Measurements from ENCODE around the gene SMPD1.

Gene SMPD1

GRCh38 chr11:6389905-6390717, at the start of gene SMPD1:
TSS of gene SMPD1 (plus strand) at chr11:6390474. CDS start at chr11:6390599, 125 bp downstream.
- DNase-seq, result peak; percentile 81 to 95 (median 88)

DNA sequence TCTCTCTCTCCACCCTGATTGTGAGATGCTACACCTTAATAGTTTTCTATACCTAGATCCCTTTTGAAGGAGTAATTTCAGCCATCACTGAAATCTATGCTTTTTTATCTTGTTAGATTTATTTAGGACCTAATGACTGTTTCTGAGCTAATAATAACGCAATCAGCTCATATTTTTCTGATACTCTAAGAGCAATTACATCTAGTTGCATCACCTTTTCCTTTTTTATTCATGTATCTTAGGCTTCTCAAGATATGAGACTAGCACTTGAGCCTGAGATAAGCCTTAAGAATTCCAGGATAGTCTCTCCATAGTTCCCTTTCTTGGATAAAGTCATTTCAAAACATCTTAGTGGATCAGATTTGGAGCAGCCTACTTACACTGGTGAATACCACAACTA, 44.9 kb upstream of the SMPD1 start:
- DNase-seq, result no peak

DNA sequence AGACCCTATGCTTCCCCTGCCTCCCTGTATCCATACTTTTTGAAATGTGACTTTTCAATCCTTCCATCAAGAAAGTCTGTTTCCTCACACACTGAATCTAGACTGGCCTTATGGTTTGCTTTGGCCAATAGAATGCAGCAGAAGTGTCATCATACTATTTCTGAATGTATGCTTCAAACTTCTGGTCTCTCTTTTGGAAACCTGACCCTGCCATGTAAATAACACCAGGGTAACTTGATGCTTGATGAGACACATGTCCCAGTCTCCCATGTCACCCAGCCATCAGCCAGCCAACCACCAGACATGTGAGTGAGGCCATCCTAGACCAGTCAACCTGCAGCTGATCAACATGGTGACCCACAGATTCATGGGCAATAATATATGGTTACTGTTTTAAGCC, 40.2 kb upstream of the SMPD1 start:
- DNase-seq, result no peak

DNA sequence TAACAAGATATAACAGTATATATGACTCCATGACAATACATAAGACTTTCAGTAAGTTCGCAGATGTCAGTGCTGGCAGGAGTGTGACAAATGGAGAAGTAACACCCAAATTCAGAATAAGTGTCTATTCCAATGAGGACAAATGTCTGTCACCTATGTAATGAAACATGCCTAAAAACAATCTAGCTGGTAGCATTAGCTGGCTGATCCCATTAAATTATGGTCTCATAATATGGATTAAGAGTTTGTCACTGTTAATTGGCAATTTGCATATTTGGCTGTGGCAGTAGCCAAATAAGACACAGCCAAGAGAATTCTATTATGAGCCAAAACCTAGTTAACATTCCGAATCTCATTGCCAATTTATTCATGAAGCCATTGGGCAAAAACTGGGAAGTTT, 39.8 kb upstream of the SMPD1 start:
- no peak for DNase-seq

- no peak for DNase-seq
These were observed 38.4 kb upstream of the SMPD1 start for GRCh38 chr11:6351782-6352382.

DNA sequence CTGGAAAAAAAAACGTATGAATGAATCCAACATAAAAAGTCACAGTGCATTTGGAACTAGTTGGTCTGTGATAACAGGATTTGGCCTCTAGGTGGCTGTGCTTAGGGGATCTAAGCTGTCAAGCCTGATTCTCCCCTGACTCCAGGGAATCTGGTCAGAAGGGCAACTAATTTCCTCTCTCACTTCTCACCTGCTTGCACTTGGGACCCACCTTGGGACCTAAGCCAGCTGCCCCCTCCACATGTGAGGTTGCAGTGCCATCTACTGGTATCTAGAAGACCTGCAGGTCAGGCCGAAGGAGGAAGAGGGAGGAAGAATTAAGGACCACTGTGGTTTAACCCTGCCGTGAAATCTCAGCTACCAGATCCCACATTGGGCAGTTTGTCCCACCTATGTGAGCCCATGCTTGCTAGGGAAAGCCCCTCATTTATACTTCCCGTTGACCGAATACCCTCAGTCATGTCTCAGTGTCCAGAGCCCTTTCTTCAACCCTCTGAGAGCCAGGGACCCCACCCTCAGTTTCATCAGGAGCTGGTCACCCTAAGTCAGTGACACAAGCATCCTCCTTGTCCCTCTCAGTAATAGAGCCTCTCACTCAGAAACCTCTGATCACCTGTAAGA, 36.8 kb upstream of the SMPD1 start:
- DNase-seq, result peak in 3 of 4 experiments; percentile 7 to 9 (median 8)

DNA sequence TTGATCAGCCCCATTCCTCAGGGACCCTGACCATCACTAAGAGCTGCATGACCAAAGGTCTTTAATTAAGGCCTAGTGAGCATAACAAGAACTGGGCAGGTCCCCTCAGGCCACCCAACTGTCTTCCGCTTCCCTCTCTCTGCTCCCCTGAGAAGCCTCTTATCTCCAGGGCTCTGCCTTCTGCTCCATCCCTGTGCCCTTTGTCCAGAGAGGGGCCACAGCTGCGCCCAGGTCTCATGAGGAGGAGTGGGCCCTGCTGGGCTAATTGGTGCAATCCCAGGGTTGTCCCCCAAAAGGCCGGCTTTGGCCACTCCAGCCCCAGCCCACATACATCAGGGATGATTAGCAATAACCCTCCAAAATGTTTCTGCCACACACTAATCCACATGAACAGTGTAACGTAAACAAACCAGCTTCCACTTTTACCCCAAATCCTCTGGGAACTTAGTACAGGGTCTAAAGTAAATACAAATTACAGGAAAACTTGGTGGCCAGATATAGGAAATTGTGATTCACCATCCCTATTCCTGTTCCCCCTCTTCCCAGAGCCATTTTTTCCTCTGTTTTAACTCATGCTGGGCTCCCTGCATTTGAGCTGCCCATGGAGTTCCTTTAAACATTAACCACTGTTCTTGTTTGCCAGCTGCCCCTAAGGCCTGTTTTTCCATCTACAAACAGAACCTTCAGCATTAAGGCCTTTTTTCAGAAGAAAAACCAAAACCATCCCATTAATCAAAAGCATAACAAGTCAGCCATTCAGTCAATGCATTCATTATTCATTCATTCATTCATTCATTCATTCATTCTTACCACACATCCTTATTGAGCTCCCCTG, 35.4 kb upstream of the SMPD1 start:
- DNase-seq, result no peak

GRCh38 chr11:6356503-6357055, 33.7 kb upstream of the SMPD1 start:
- DNase-seq, result no peak

DNA sequence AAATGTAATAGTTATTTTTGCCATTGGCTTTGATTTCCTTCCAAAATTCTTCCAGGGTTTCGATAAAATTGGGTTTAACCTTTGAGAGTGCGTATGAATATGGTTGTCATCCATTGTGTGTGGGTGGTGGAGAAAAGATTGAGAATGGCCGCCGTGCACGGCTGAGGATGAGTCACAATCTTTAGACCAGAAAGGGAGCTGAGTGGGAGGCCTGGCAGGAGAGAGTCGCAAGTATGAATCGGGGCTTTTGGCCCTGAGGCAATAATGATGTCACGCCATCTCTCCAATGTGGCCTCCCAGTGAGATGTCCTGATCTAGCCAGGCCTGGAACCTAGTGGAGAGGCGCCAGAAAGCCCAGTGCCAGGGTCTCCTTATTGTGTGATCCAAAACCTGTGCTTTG, 33.1 kb upstream of the SMPD1 start:
- DNase-seq, result no peak

DNA sequence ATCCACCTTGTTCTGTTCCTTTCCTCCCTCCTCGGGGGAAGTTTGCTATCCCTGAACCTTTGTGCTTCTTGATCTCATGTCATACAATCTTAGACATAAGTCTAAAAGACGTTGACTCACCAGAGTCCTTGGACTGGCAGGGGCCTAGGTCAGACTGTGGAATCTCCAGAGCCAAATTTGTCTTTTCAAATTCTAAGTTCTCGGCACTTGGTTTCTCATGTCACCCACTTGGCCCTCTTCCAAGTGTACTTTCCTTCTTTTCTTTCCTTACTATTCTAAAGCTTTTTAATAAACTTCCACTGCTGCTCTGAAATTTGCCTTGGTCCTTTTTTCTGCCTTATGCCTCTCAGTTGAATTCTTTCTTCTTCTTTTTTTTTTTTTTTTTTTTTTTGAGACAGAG, 30.1 kb upstream of the SMPD1 start:
- DNase-seq, result no peak

DNA sequence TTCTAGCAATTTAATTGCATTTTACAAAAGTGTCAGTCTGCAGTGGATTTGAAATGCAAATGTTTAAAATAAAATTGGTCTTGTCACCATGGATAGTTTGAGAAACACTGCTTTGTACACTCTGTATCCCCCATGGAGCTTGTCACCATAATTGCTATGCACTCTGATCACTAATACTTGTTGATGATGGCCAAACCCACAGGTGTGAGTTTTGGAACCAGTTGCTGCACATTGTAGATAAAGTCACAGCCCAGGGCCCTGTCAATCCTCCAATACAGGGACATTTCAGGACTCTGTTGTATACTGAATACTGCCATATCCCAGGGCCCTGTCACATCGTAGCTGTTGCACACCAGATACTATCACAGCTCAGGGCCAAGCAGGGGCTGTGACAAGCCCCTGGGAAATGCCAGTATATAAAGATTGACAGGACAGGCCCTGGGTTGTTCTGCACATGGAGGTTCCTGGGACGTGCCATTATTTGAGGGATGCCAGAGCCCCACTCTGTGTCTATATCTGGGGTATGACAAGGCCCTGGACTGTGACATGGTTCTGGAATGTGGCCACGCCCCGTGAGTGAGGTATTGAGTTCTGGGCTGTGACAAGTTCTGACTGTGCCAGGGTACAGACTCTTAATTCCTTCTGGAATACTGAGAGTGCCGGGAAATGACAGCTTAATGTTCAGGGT, 27.9 kb upstream of the SMPD1 start:
- DNase-seq, result no peak

DNA sequence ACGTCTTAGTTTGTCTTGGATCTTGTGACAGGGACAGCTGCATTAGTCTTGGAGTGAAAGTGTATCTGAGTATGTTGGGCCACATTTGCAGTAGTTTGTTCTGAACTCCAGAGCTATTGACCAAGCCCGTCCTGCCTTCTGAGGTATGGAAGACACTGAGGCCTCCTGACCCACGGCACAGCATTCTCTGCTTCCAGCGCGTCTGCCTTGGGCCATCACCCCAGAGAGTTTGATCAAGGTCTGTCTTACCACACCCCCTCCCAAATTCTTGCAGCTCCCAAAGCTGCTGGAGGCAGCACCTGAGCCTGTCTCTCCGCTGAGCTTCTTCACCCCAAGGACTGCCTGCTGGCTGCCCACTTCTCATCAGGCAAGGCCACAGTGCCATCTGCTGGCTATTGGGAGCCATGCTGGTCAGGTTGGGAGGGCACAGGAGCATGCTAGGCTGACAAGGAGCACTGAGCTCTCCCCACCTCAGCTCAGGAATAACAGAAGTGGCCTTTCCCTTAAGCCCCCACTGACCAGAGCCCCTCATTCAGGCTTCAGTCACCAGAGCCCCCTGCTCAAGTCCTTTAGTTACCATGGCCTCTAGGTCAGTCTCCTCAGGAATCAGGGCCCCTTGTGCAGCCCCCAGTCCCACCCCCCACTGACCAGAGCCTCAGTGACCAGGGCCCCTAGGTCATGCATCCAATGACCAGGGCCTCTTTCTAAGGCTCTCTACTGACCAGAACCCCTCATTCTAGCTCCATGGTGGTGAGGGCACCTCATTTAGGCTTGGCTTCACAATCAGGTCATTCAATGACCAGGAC, 27.2 kb upstream of the SMPD1 start:
- DNase-seq, result peak; percentile 17 to 54 (median 25)

GRCh38 chr11:6365659-6366058, 24.6 kb upstream of the SMPD1 start:
- DNase-seq, result no peak

GRCh38 chr11:6371825-6372224, 18.4 kb upstream of the SMPD1 start:
- DNase-seq, result no peak

DNA sequence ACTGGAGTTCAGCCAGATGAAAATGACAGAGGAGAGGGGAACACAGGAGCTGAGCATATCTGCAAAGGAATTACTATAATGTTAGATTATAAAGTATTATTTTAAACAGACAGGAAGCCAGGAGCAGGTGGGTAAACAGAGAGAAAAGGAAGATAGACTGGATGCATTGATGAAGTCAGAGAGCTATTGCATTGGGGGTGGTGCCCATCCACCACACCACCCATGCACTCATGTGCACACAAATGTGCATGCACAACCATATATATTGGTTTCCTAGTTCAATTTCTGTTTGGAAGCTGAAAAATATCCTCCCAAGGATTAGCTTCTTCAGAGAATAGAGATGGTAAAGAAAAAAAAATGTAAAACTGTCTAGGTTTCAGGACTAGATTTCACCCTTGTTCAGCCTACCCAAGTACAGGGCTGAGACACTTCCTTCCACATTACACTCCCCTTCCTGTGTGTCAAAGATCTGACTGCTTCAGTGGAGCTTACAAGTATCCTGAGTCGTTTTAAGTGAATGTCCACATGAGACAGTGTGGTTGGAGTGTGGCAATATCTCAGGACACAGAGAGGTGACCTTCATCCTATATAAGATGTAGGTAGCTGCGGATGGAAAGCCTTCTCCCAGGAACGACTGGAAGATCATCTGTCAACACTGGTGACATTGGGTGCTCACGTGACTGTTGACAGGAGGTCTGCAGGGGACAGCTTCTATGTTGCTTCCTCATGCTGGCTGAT, 12.2 kb upstream of the SMPD1 start:
- DNase-seq, result no peak

DNA sequence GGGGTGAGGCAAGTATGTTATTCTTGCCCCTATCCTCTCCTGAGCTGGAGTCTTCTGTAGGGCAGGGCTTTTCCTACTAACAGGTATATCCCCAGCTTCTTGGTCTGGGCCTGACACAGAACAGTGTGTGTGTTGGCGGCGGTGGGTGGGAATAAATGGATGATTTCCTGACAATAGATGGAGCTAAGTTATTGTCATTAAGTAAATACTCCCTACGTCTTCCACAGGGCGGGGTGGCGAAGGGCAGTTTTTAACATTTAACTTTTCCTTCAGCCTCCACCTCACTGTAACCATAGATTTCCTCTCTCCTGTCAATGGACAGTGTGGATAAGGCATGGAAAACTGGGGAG, 11.7 kb upstream of the SMPD1 start:
- no peak for DNase-seq

DNA sequence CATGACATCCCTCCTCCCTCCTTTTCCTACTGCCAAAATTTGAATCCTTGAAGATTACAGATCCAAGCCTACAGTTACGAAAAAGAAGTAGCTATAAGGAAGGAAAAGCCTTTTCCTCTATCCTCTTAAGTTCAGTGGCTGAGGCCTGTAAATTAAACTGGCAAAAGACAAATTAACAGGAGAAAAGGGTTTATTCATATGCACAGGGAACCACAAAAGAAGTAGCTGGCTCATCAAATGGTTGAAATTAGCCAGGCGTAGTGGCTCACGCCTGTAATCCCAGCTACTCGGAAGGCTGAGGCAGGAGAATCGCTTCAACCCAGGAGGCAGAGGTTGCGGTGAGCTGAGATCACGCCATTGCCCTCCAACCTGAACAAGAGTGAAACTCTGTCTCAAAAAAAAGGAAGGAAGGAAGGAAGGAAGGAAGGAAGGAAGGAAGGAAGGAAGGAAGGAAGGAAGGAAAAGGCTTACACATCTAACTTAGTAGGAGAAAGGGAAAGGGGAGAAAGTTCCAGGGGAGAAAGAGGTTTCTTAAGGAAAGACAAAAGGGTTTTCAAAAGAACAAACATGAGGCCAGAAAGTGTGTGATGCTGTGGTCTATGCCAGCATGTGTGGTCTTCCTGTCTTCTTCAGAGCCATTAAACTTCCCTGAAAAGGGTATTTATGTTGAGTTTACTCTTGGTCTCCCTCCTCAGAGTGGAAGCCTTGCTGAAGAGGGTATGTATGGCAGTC, 5.1 kb upstream of the SMPD1 start:
- no peak for DNase-seq

- no peak for DNase-seq
These were observed 2.3 kb upstream of the SMPD1 start for GRCh38 chr11:6387811-6388599.

GRCh38 chr11:6388748-6389147, 1.5 kb upstream of the SMPD1 start:
- no peak for DNase-seq
